HepG2 (cell line): ENCODE measurements around the gene POU5F1. TPM values are rescaled to one million over a fixed set of nuclear protein-coding genes. Genes with fewer than 3 reads are reported as not detected.

Experiments
- ATAC-seq: fragments of 200-7000 bp; cut with Tn5 transposase; 3 replicates; pipeline ENCODE4 v1.9.1; 2020; ENCODE audit warnings: mild to moderate bottlenecking, moderate library complexity
- BruUV-seq: library from RNA; stranded (reverse); fragments of 400-500 nt; replicated peaks from 2 replicates; lab custom pipeline; 2021; lab: Mats Ljungman, UMichigan
- CTCF ChIA-PET: fragments of 300-600 bp; formaldehyde crosslinking; extraction: SDS; loops from one replicate; lab custom pipeline; 2021; ENCODE audit warnings: low total read pairs, inconsistent platforms, low intra/inter-chr PET ratio; lab: Yijun Ruan, JAX
- POLR2A ChIA-PET: fragments of 350-600 bp; sonication (Branson Sonifier 250); formaldehyde crosslinking; loops from one replicate; lab custom pipeline; 2020; ENCODE audit warnings: antibody characterized with exemption, inconsistent platforms; lab: Yijun Ruan, JAX
- DNase-seq: peaks from one replicate; pipeline ENCODE4 v3.0.0-alpha.2; 2015; ENCODE audit warnings: low spot score
- FAIRE-seq: peaks from 3 replicates; lab custom pipeline; 2011; peaks lifted over from hg19 to GRCh38; lab: Jason Lieb, UNC
- H2AFZ ChIP-seq: one replicate; pipeline ENCODE4 v1.6.1; 2011; ENCODE audit warnings: low read length, inconsistent platforms
- H3K27ac ChIP-seq: fragments of 300-600 bp; 3 replicates; pipeline ENCODE4 v1.8.0; 2011; ENCODE audit warnings: mixed run types, mild to moderate bottlenecking, mixed read lengths, low read length, inconsistent platforms; ENCODE audit not compliant: insufficient read depth; ENCODE audit errors: extremely low read length
- H3K27me3 ChIP-seq, 2 experiments: fragments of 200-600 bp in 1 of 2; 2 replicates in 1 of 2; 3 replicates in 1 of 2; pipeline versions ENCODE4 v1.6.0 to v1.8.0; 2011; ENCODE audit warnings: low read length in 2 of 2, mild to moderate bottlenecking in 2 of 2, moderate library complexity in 2 of 2, inconsistent platforms in 1 of 2; ENCODE audit not compliant: insufficient read depth in 2 of 2, control insufficient read depth in 1 of 2
- H3K36me3 ChIP-seq, 2 experiments: fragments of 200-600 bp in 1 of 2; replicated peaks in 1 of 2; 2 replicates in 1 of 2; 3 replicates in 1 of 2; pipeline versions ENCODE4 v1.5.1 to v1.8.0; 2011; ENCODE audit warnings: low read length in 2 of 2, inconsistent platforms in 1 of 2; ENCODE audit not compliant: insufficient read depth in 2 of 2, control insufficient read depth in 1 of 2
- H3K4me1 ChIP-seq: 2 replicates; pipeline ENCODE4 v1.5.1; 2012; ENCODE audit warnings: low read length, inconsistent platforms; ENCODE audit not compliant: insufficient read depth
- H3K4me2 ChIP-seq: 2 replicates; pipeline ENCODE4 v1.6.0; 2011; ENCODE audit warnings: low read depth, low read length, inconsistent platforms
- H3K4me3 ChIP-seq, 3 experiments: fragments of 200-600 bp in 1 of 3; sonication (generic), shearing (Covaris generic) in 1 of 3; replicated peaks in 1 of 3; 2 replicates each; pipeline ENCODE4 v1.5.1; 2011 to 2016; ENCODE audit warnings: low read length in 3 of 3, inconsistent platforms in 2 of 3, low read depth in 2 of 3, mild to moderate bottlenecking in 2 of 3, control low read depth in 1 of 3, mixed read lengths in 1 of 3; ENCODE audit not compliant: insufficient read depth in 1 of 3
- H3K79me2 ChIP-seq: one replicate; pipeline ENCODE4 v1.6.1; 2011; ENCODE audit warnings: low read length, inconsistent platforms; ENCODE audit not compliant: insufficient read depth
- H3K9ac ChIP-seq: 2 replicates; pipeline ENCODE4 v1.6.0; 2011; ENCODE audit warnings: mild to moderate bottlenecking, low read depth, low read length, inconsistent platforms; ENCODE audit not compliant: insufficient read depth
- H3K9me3 ChIP-seq: 2 replicates; pipeline ENCODE4 v1.5.1; 2012; ENCODE audit warnings: mild to moderate bottlenecking, low read length
- H4K20me1 ChIP-seq: 2 replicates; pipeline ENCODE4 v1.6.0; 2011; ENCODE audit warnings: inconsistent platforms, mild to moderate bottlenecking, low read length, moderate library complexity; ENCODE audit not compliant: insufficient read depth
- CBX5 ChIP-seq: sonication (generic); formaldehyde crosslinking; IDR thresholded peaks from 2 replicates; pipeline ENCODE4 v1.4.0; 2020; ENCODE audit warnings: missing genetic modification reagents, borderline replicate concordance
- JUND ChIP-seq: sonication (generic); formaldehyde crosslinking; IDR thresholded peaks from 2 replicates; pipeline ENCODE4 v1.8.0; 2022; ENCODE audit warnings: mild to moderate bottlenecking, missing genetic modification reagents
- MED1 ChIP-seq: sonication (generic); formaldehyde crosslinking; IDR thresholded peaks from 2 replicates; pipeline ENCODE4 v1.4.0; 2020; ENCODE audit warnings: missing genetic modification reagents
- MLXIP ChIP-seq: sonication (generic); formaldehyde crosslinking; IDR thresholded peaks from 2 replicates; pipeline ENCODE4 v1.9.0; 2021; ENCODE audit warnings: missing genetic modification reagents, borderline replicate concordance
- NAIF1 ChIP-seq: sonication (generic); formaldehyde crosslinking; IDR thresholded peaks from 2 replicates; pipeline ENCODE4 v1.5.0; 2020; ENCODE audit warnings: mild to moderate bottlenecking, missing genetic modification reagents, borderline replicate concordance
- NR3C1 ChIP-seq: sonication (generic); formaldehyde crosslinking; IDR thresholded peaks from 2 replicates; pipeline ENCODE4 v1.4.0; 2020; ENCODE audit warnings: missing genetic modification reagents
- RAD21 ChIP-seq: fragments of 450-650 bp; formaldehyde crosslinking; IDR thresholded peaks from 2 replicates; pipeline ENCODE4 v1.5.0; 2020; ENCODE audit warnings: mild to moderate bottlenecking
- SCMH1 ChIP-seq: sonication (generic); formaldehyde crosslinking; IDR thresholded peaks from 2 replicates; pipeline ENCODE4 v1.9.0; 2021; ENCODE audit warnings: missing genetic modification reagents, mild to moderate bottlenecking, borderline replicate concordance
- SNAPC4 ChIP-seq: sonication (generic); formaldehyde crosslinking; IDR thresholded peaks from 2 replicates; pipeline ENCODE4 v1.4.0; 2020; ENCODE audit warnings: mild to moderate bottlenecking, missing genetic modification reagents
- ZFP1 ChIP-seq: IDR thresholded peaks from 2 replicates; pipeline ENCODE4 v1.6.1; 2016
- ZNF557 ChIP-seq: sonication (generic); formaldehyde crosslinking; IDR thresholded peaks from 2 replicates; pipeline ENCODE4 v1.4.0; 2020; ENCODE audit warnings: missing genetic modification reagents
- ZNF737 ChIP-seq: sonication (generic); formaldehyde crosslinking; IDR thresholded peaks from 2 replicates; pipeline ENCODE4 v1.5.0; 2020; ENCODE audit warnings: missing genetic modification reagents, mild to moderate bottlenecking, borderline replicate concordance
- ZNF776 ChIP-seq: sonication (generic); formaldehyde crosslinking; IDR thresholded peaks from 2 replicates; pipeline ENCODE4 v1.4.0; 2020; ENCODE audit warnings: mild to moderate bottlenecking, missing genetic modification reagents
- WGBS: methylation state at CpG from one replicate; pipeline ENCODE4 v1.1.6; 2017; ENCODE audit warnings: low lambda C conversion rate; 5-methylcytosine and 5-hydroxymethylcytosine counted together
- in situ Hi-C: cut with HindIII; loops from 2 replicates; pipeline ENCODE4 v1.10.0; 2017; ENCODE audit warnings: low pct_unique_long_range_greater_than_20kb; ENCODE audit not compliant: extremely low pct_ligation_motif_present
- intact Hi-C: fragments of 100-400 bp; cut with micrococcal nuclease; formaldehyde crosslinking; loops from one replicate; pipeline ENCODE4 v1.10.0; 2022; ENCODE audit not compliant: unreplicated experiment
- polyA plus RNA-seq, 8 experiments: library from polyadenylated mRNA; depleted of rRNA in 3 of 8; stranded (reverse) in 7 of 8; unstranded in 1 of 8; fragments of >200 nt; fragmentation: Illumina TruSeq in 4 of 8; extraction: Trizol in 4 of 8; gene quantifications; 2 replicates each; pipeline versions ENCODE4 v1.2.1 to v1.2.3, GENCODE V29; 2011 to 2016; ENCODE audit warnings: low read depth in 4 of 8, missing spikeins in 1 of 8, mixed read lengths in 1 of 8; ENCODE audit not compliant: insufficient read depth in 1 of 8
- total RNA-seq, 5 experiments: library from RNA; depleted of rRNA; stranded (reverse); fragments of >200 nt; fragmentation: Illumina TruSeq; extraction: Trizol; gene quantifications; 2 replicates each; pipeline ENCODE4 v1.2.3, GENCODE V29; 2016; ENCODE audit warnings: low read depth in 1 of 5
- TF ChIP-seq, protein P1 (sequence below): IDR thresholded peaks from 2 replicates; pipeline ENCODE4 v1.6.1; 2016
- TF ChIP-seq, protein P2 (sequence below): IDR thresholded peaks from 2 replicates; pipeline ENCODE4 v1.6.1; 2016; ENCODE audit warnings: missing genetic modification reagents, missing compliant biosample characterization
- TF ChIP-seq, protein P3 (sequence below): sonication (generic); formaldehyde crosslinking; IDR thresholded peaks from 2 replicates; pipeline ENCODE4 v1.5.0; 2020; ENCODE audit warnings: missing genetic modification reagents

The POU5F1 gene
- total and polyA plus RNA-seq, 2 of the 13 experiments (the other 11 are each of a cell fraction or from before 2014, with no cell fraction given) = 2.5 to 7.2 TPM

DNA sequence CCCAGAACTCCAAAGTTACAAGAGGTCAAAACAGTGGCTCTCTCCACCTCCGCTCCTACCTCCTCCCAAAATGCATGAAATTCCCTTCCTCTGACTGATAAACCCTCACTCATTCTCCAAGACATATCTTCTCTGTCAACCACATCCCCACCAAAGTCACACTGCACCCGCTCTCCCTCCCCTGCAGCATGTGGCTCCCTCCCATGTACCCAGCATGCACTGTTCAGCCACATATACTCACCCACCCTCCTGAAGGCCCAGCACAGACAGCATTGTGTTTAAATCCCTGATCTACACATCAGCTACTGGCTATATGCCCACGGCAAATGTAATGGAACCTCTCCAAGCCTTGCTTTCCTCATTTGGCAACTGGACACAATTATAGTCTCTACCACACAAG lies 5.5 kb upstream of the POU5F1 start:
- in situ Hi-C loops = no loop called here
- ATAC-seq = no peak

More for the DNA sequence above, 5.5 kb upstream of the POU5F1 start:
- Histone ChIP-seq H3K4me2 (no peak overlapping the region), H4K20me1 (peaks cover 4% of the 10 kb centered on the region; the same call in 1 of the 2 replicates), H3K36me3 (peaks cover 16 to 62% of the 10 kb centered on the region in 2 experiments), H3K4me1 (no peaks in the 10 kb centered on the region), H3K27me3 (no peaks in the 10 kb centered on the region), H3K9ac (no peak overlapping the region), H2AFZ (no peak overlapping the region), H3K27ac (no peak overlapping the region), H3K79me2 (peaks cover 16% of the 10 kb centered on the region), H3K4me3 (no peak overlapping the region), H3K9me3 (no peaks in the 10 kb centered on the region)
- no peak for TF ChIP-seq SCMH1 (CRISPR knock-in tag)
- TF ChIP-seq MED1 (CRISPR knock-in tag) = no peak
- TF ChIP-seq, protein P1, sequence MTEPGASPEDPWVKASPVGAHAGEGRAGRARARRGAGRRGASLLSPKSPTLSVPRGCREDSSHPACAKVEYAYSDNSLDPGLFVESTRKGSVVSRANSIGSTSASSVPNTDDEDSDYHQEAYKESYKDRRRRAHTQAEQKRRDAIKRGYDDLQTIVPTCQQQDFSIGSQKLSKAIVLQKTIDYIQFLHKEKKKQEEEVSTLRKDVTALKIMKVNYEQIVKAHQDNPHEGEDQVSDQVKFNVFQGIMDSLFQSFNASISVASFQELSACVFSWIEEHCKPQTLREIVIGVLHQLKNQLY (CRISPR knock-in tag) = no peak
- TF ChIP-seq, protein P2, sequence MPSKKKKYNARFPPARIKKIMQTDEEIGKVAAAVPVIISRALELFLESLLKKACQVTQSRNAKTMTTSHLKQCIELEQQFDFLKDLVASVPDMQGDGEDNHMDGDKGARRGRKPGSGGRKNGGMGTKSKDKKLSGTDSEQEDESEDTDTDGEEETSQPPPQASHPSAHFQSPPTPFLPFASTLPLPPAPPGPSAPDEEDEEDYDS (CRISPR knock-in tag) = no peak
- TF ChIP-seq RAD21 = no peak
- TF ChIP-seq CBX5 = no peak
- no peak for TF ChIP-seq NAIF1 (CRISPR knock-in tag)
- no peak for TF ChIP-seq JUND
- no peak for TF ChIP-seq SNAPC4
- no peak for TF ChIP-seq ZNF557
- TF ChIP-seq ZNF776 (CRISPR knock-in tag) = no peak
- TF ChIP-seq ZNF737 = no peak
- TF ChIP-seq, protein P3, sequence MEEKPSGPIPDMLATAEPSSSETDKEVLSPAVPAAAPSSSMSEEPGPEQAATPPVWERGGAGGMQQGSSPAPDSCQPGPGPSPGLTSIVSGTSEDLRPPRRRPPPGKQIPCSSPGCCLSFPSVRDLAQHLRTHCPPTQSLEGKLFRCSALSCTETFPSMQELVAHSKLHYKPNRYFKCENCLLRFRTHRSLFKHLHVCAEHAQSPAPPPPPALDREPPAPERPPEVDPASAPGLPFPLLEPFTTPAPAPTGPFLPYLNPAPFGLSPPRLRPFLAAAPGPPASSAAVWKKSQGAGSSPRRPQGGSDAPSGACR (CRISPR knock-in tag) = no peak
- TF ChIP-seq NR3C1 (CRISPR knock-in tag) = no peak
- TF ChIP-seq MLXIP (CRISPR knock-in tag) = no peak
- no peak for TF ChIP-seq ZFP1
- CTCF ChIA-PET = no interaction called here
- DNase-seq (no peak), FAIRE-seq (no peak)
- intact Hi-C loops = no loop called here
- WGBS = 97% methylated on average over 3 of the region's 3 CpGs
- BruUV-seq = no TSS peak
- POLR2A ChIA-PET = no interaction called here
